Cardiac fibroblast (primary cell): ENCODE measurements around the gene CDT1.
A peak's percentile ranks its signal among the peaks of the same experiment; 100 is the strongest.

ENCODE experiments used
- DNase-seq, 2 donors: peaks; one replicate each; pipeline versions ENCODE4 v3.0.0 to v3.0.0-alpha.2; 2010; ENCODE audit warnings: low read depth in 2 of 2
- H3K4me3 ChIP-seq, 2 donors: replicated peaks in 1 of 2; 1 replicate in 1 of 2; 2 replicates in 1 of 2; pipeline ENCODE4 v1.5.1; 2011; ENCODE audit warnings: low read depth in 2 of 2, low read length in 2 of 2, mild to moderate bottlenecking in 2 of 2, moderate library complexity in 1 of 2
- TF ChIP-seq, protein P1 (sequence below): IDR thresholded peaks from one replicate; pipeline ENCODE4 v1.5.1; 2011; ENCODE audit warnings: low read depth, mild to moderate bottlenecking, low read length, inconsistent platforms

Gene CDT1

GRCh38 chr16:88844419-88845036, 40.9 kb downstream of the CDT1 start:
- TF ChIP-seq, protein P1, sequence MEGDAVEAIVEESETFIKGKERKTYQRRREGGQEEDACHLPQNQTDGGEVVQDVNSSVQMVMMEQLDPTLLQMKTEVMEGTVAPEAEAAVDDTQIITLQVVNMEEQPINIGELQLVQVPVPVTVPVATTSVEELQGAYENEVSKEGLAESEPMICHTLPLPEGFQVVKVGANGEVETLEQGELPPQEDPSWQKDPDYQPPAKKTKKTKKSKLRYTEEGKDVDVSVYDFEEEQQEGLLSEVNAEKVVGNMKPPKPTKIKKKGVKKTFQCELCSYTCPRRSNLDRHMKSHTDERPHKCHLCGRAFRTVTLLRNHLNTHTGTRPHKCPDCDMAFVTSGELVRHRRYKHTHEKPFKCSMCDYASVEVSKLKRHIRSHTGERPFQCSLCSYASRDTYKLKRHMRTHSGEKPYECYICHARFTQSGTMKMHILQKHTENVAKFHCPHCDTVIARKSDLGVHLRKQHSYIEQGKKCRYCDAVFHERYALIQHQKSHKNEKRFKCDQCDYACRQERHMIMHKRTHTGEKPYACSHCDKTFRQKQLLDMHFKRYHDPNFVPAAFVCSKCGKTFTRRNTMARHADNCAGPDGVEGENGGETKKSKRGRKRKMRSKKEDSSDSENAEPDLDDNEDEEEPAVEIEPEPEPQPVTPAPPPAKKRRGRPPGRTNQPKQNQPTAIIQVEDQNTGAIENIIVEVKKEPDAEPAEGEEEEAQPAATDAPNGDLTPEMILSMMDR: no peak
- DNase-seq: no peak
- H3K4me3 ChIP-seq: no peak overlapping the region

DNA sequence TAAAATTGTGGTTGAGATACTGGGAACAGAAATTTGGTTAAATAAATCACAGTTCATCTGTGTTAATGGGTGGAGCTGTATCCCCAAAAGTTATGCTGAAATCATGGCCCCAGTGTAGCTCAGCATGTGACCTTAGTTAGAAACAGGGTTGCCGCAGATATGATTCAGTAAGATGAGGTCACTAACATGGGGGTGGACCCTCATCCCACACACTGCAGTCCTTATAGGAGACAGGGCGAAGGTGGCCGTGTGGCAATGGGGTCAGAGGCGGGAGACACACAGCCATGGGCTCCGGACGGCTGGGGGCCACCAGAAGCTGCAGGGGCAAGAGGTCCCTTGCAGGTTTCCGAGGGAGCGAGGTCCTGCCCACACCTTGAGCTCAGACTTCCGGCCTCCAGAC, 42.5 kb downstream of the CDT1 start:
- TF ChIP-seq, protein P1: no peak
- H3K4me3 ChIP-seq: no peak overlapping the region
- peak in 1 of 2 donors; percentile 29 for DNase-seq

DNA sequence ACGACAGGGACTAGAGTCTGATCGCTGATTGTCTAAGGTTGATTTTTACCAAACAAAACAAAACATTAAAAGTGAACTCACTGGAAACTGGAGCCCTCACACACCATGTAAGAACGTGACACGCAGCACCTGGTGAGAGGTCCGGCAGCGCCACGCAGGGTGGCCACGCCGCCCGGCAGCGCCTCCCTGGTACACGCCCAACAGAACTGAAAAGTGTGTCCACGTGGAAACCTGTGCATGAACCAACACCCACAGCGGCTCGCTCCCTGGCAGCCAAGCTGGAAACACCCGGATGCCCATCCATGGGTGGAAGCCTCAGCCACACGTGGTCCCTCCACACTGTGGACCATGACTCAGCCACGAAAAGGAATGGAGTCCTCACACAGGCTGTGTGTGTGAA, 44.1 kb downstream of the CDT1 start:
- H3K4me3 ChIP-seq: no peak overlapping the region
- DNase-seq: no peak
- TF ChIP-seq, protein P1: no peak

- TF ChIP-seq, protein P1: no peak
- H3K4me3 ChIP-seq: no peak overlapping the region
- no peak for DNase-seq
These were observed 45.0 kb downstream of the CDT1 start for GRCh38 chr16:88848557-88848956.

GRCh38 chr16:88850531-88851199, 47.1 kb downstream of the CDT1 start:
- no peak overlapping the region for H3K4me3 ChIP-seq
- TF ChIP-seq, protein P1: no peak
- no peak for DNase-seq

GRCh38 chr16:88851616-88852015, 48.0 kb downstream of the CDT1 start:
- H3K4me3 ChIP-seq: no peak overlapping the region
- TF ChIP-seq, protein P1: no peak
- no peak for DNase-seq
